Stomach (tissue), 4 donors: ENCODE data around the gene XAB2.

ENCODE experiments used
- EP300 ChIP-seq: sonication (generic); formaldehyde crosslinking; IDR thresholded peaks from one replicate; pipeline ENCODE4 v1.6.1; 2017; ENCODE audit warnings: antibody characterized with exemption
- POLR2A ChIP-seq, 4 donors: fragments of 450-650 bp; IDR thresholded peaks; one replicate each; pipeline ENCODE4 v1.6.1; 2016; ENCODE audit warnings: antibody characterized with exemption in 4 of 4, control low read depth in 2 of 4, mild to moderate bottlenecking in 1 of 4, moderate library complexity in 1 of 4
- POLR2AphosphoS5 ChIP-seq, 3 donors: sonication (generic); formaldehyde crosslinking; IDR thresholded peaks; one replicate each; pipeline ENCODE4 v1.6.1; 2016; ENCODE audit warnings: antibody characterized with exemption in 3 of 3
- TF ChIP-seq, protein P1 (sequence below), 7 experiments: fragments of 450-650 bp in 4 of 7; fragments of 200-600 bp in 3 of 7; sonication (generic) in 3 of 7; IDR thresholded peaks; one replicate each; pipeline ENCODE4 v1.5.1; 2016 to 2019; ENCODE audit warnings: antibody characterized with exemption in 7 of 7, control low read depth in 2 of 7, mild to moderate bottlenecking in 1 of 7

DNA sequence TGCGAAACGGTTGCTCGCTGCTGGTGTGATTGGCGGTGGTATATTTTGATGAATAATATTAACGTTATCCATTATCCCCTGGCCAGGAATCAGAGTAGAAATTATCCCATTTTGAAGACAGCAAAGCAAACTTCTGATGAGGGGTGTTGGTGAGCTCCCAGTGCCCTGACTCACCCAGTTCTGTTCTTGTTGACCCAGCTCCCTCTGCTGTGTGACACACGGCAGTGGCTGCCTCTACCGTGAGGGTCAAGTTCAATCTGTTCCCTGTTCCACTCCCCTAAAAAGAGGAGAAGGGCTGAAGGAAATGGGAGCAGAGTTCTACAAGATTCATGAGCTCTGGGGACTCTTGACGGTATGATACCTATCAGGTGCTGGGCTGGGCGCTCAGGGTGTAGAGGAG lies 31.7 kb downstream of the XAB2 start:
- TF ChIP-seq POLR2A (IDR thresholded peaks at IDR 0.05) (no peak), POLR2AphosphoS5 (IDR thresholded peaks at IDR 0.05) (no peak), EP300 (no peak)
- TF ChIP-seq, protein P1, sequence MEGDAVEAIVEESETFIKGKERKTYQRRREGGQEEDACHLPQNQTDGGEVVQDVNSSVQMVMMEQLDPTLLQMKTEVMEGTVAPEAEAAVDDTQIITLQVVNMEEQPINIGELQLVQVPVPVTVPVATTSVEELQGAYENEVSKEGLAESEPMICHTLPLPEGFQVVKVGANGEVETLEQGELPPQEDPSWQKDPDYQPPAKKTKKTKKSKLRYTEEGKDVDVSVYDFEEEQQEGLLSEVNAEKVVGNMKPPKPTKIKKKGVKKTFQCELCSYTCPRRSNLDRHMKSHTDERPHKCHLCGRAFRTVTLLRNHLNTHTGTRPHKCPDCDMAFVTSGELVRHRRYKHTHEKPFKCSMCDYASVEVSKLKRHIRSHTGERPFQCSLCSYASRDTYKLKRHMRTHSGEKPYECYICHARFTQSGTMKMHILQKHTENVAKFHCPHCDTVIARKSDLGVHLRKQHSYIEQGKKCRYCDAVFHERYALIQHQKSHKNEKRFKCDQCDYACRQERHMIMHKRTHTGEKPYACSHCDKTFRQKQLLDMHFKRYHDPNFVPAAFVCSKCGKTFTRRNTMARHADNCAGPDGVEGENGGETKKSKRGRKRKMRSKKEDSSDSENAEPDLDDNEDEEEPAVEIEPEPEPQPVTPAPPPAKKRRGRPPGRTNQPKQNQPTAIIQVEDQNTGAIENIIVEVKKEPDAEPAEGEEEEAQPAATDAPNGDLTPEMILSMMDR (IDR thresholded peaks at IDR 0.05), result no peak
